C4-2B (cell line): ENCODE data around the gene NDFIP1.

Source experiments
- CTCF ChIP-seq: fragments of 450-650 bp; conservative IDR thresholded peaks from 2 replicates; pipeline ENCODE4 v1.5.1; 2017; ENCODE audit warnings: mild to moderate bottlenecking
- ZFX ChIP-seq: fragments of 450-650 bp; IDR thresholded peaks from 2 replicates; pipeline ENCODE4 v1.6.1; 2017

- no peak for TF ChIP-seq CTCF
- TF ChIP-seq ZFX: no peak
Measured at GRCh38 chr5:142114687-142115086, 6.1 kb downstream of the NDFIP1 start.
